ENCODE measurements around the gene COMMD1. TPM values are rescaled to one million over a fixed set of nuclear protein-coding genes. Genes with fewer than 3 reads are reported as not detected.
"Not testable (repeated sequence)": the region's sequence is repeated elsewhere in the genome, so short reads cannot be mapped to it uniquely, and the experiment has no call there.

The COMMD1 gene
- total RNA-seq = 10 to 100 TPM; 48.6 to 51.8 TPM
- long read RNA-seq, partial matches to known transcripts = 0 of 7 reads
- long read RNA-seq, other reads (novel, unspliced or antisense) = 2 of 7 reads

DNA sequence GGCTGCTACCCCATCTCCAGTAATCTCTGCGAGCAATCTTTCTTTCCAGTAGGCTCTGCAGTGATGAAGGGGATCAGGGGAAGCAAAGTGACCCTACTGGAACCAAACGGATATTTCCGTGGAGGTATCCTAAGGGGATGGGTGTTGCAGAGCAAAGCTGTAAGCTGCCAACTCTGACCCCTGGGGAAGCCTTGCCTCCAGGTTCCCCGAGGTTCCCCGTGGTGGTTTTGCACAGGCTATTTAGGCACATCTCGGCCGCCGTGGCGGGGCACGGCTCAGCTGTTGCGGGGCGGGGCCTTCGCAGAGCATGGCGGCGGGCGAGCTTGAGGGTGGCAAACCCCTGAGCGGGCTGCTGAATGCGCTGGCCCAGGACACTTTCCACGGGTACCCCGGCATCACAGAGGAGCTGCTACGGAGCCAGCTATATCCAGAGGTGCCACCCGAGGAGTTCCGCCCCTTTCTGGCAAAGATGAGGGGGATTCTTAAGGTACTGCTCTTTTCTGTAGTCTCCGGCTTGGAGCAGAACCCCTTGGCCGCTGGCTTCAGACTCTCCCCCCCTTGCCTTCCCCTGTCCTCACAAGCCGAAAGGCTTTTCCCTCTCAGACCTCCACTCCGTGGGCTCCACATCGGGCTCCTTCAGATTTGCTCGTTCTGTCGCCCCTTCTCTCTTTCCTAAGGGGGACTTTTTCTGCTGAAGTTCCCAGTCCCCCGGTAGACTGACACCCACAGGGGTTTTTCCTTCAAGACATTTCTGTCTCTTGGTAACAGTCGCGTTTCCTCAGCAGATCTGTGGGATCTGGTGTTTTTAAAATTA is at the start of gene COMMD1:
Gene COMMD1 (plus strand): TSS at position 303 of the 814 bp plus-strand sequence. CDS start 5 bp downstream, at position 308.
- DNase-seq (peak; percentile 86), ATAC-seq (peak; percentile 99)
- intact Hi-C loops (cut with DNase I) = no loop called here

DNA sequence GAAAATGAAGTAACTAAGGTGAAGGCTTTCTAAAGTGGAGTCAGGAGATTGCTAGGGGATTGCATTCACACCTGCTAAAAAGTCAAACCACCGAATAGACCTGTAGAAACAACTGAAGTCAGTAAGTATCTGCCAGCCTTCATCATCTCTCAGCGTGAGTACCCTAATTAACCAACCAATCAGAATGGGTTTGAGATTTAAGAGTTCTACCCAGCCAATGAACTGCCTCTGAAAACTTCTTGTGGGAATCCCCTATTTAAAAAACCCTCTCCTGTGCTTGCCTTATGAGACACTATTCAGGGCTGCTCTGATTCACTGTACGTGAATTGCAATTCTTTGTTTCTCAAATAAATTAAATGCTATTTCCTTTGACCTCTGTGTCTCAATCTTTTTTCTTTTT is 48.2 kb upstream of the COMMD1 start:
- no peak for ATAC-seq
- DNase-seq = no peak
- intact Hi-C loops (cut with DNase I) = loop anchor here in 1 of 2 donors (10.0 kb wide), 1 partner anchor 332 kb away; no protein-coding TSS in a partner anchor

DNA sequence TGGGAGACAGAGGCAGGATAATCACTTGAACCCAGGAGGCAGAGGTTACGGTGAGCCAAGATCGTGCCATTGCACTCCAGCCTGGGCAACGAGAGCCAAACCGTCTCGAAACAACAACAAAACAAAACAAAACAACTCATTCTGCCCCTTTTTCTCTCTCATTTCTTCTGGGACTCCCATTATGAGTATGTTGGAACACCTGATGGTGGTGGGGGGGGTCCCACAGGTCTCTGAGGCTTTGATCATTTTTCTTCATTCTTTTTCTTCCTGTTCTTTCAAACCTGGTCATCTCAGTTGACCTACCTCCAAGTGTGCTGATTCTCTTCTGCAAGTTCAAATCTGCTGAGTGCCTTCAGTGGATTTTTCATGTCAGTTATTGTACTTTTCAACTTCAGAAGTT is 43.4 kb upstream of the COMMD1 start:
- intact Hi-C loops (cut with DNase I) = no loop called here
- DNase-seq (no peak), ATAC-seq (no peak)

DNA sequence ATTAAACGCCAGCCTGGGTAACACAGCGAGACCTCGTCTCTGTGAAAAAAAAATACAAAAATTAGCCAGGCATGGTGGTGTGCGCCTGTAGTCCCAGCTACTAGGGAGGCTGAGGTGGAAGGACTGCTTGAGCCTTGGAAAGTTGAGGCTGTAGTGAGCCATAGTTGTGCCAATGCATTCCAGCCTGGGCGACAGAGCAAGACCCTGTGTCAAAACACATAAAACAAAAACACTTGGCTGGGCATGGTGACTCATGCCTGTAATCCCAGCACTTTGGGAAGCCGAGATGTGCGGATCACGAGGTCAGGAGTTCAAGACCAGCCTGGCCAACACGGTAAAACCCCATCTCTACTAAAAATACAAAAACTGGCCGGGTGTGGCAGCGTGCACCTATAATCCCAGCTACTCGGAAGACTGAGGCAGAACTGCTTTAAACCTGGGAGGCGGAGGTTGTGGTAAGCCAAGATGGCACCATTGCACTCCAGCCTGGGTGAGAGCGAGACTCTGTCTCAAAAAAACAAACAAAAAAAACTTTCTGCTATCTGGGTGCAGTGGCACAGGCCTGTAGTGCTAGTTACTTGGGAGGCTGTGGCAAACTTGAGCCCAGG is 38.9 kb upstream of the COMMD1 start:
- intact Hi-C loops (cut with DNase I); DNase-seq; ATAC-seq: not testable (repeated sequence)

DNA sequence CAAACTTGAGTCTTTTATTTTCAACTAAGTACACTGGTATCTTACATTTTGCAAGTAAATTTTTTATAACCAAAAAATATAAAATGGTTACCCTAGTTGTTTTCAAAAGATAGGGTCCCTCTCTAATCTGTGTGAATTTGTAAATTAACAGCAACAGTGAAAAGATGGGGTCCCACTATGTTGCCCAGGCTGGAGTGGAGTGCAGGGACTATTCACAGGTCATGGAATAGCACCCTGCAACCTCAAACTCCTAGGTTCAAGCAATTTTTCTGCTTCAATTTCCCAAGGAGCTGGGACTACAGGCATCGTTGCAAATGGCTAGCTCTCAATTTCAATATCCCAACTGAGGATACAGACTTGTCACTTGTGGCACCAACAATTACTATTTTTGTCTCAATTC is 29.1 kb upstream of the COMMD1 start:
- intact Hi-C loops (cut with DNase I) = no loop called here
- ATAC-seq (no peak), DNase-seq (no peak)

DNA sequence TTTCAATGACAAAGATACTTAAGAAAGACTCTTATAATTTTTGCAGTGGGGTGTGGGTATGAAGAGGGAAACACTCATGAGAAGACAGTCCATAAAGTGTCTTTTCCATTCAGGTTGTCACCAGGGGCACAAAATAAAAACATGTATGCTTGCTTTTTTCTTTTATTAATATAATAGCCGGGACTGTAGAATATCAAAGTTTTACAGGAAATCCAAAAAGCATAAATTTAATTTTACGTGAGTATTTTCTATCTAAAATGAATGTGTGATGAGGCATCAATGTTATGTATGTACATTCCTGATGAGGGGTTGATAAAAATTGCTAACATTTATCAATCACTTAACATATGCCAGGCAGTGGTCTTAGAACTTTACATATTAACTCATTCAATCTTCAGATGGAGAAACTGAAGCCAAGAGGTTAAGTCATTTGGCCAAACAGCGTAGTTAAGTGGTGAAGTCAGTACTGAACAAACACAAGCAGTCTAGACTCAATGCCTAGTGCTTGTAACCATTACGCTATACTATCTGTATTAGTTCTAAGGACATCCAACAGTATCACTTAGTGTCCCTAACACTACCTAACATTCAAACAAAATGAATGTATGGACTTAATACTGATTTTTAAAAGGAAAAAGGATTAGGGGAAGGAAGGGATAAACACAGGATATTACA is 27.8 kb upstream of the COMMD1 start:
- intact Hi-C loops (cut with DNase I) = no loop called here
- no peak for DNase-seq
- ATAC-seq = no peak

DNA sequence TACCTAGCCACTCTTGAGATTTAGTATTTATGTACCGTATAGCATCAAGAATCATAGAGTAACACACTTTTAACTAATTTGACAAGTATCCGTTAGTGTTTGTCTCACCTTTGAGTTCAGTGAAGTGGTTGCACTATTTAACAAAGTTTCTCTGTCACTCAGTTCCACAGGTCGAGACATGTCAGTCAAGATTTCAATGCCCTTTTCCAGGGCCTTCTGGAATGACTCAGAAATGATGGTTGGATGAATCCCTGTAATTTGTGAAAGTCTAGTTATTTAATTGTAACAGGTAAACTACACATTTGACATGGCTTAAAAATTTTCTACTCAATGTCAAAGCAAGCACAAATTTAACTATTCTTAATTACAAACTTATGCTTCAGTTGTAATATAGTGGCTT is 26.7 kb upstream of the COMMD1 start:
- intact Hi-C loops (cut with DNase I) = no loop called here
- ATAC-seq (no peak), DNase-seq (no peak)

DNA sequence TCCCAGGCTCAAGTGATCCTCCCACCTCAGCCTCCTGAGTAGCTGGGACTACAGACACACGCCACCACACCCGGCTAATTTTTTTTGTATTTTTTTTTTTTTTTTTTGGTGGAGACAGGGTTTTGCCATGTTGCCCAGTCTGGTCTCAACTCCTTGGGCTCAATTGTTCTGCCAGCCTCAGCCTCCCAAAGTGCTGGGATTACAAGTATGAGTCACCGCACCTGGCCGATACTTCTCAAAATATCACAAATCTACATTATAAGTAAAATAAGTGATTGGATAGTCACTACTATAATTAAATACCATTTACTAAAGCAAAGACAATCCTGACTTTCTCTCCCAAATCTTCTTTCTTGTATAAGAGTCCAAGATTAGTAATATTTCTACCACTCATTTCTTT is 26.1 kb upstream of the COMMD1 start:
- ATAC-seq; intact Hi-C loops (cut with DNase I): not testable (repeated sequence)

DNA sequence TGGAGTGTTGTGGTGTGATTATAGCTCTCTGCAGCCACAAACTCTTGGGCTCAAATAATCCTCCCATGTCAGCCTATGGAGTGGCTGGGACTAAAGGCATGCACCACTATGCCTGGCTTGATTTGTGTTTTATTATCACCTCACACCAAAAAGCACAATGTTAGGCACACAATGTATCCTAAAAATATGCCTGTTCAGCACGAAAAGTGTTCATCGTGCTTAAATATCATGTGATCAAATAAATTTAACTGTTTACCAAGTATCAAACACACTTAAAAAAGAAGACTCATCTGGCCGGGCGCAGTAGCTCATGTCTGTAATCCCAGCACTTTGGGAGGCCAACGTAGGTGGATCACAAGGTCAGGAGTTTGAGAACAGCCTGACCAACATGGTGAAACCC is 22.6 kb upstream of the COMMD1 start:
- intact Hi-C loops (cut with DNase I) = no loop called here
- DNase-seq (no peak), ATAC-seq (no peak)

More for the DNA sequence above, 26.1 kb upstream of the COMMD1 start:
- DNase-seq = not testable (repeated sequence)

DNA sequence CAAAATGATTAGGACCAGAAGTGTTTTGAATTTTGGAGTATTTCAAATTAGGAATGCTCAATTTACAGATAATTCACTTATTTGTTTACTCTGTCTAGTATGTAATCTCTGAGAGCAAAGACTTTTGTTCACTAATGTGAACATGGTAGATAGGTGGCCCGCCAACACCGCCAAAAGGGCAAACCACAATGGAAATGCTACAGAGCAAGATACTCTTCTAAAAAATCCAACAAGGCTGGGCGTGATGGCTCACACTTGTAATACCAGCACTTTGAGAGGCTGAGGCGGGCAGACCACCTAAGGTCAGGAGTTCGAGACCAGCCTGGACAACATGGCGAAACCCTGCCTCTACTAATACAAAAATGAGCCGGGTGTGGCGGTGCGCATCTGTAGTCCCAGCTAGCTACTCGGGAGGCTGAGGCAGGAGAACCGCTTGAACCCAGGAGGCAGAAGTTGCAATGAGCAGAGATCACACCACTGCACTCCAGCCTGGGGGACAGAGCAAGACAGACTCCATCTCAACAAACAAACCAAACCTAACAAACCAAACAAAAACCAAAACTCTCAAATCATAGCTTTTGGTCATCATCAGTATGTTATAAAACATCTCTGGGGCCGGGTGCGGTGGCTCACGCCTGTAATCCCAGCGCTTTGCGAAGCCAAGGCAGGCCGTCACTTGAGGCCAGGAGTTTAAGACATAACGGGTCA is 19.4 kb upstream of the COMMD1 start:
- DNase-seq = no peak
- no peak for ATAC-seq
- intact Hi-C loops (cut with DNase I) = no loop called here

DNA sequence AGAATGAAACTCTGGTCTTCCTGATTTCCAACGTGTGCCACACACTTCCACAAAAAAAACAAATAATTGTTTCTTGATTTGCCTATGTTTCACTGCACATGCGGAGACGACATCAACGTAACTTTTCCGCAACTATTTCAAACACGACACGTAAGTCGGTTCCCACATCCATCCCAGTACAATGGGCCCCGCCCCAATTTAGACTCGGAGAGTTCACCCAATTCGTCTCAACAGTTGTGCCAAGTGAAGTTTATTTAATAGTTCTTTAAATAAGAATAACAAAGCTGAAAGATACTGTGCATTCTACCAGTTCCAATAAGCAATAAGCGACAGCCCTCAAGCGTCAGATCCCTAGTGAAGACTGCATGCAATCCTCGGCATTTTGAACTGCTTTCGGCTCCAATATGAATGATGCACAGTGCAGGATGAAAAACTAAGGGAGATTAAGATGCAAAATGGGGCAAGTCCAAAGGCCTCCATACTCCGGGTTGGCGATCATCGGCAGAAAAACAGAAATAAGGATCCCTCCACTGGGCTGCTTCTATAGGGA is 17.7 kb upstream of the COMMD1 start:
- DNase-seq (no peak), ATAC-seq (peak in 1 of 2 donors; percentile 12)
- intact Hi-C loops (cut with DNase I) = no loop called here

DNA sequence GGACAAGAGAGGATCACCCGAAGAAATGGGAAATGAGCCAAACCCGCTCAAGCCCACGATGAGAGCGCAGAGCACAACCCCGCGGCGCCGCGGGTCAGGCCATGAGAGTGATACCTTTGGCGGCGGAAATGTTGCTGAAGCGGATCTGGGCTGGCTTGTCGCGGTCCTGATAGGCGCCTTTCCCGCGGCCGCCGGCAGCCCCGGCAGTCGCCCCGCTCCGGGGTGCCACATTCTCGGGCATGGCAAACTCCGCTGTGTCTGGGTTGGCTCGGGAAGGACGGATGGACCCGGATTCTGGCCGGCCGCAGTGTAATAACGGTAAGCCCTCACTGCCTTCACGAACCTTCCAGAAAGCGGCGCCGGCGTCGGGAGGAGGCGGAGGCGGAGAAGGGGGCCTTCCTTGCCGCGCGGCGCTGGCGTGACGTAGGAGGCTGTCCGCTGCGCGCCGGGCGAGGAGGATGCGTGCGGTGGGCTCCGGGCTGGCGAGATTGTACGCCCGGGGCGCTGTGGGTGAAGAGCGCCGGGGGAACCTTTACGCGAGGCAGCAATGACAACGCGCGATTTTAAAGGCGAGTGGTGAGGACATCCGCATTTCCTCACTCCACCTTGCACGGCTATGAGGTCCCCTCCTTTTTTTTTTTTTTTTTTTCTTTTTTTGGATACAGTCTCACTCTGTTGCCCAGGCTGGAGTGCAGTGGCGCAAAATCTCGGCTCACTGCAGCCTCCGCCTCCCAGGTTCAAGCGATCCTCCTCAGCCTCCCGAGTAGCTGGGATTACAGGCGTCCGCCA is 17.0 kb upstream of the COMMD1 start, which contains the start of gene CCT4:
Gene CCT4 (minus strand): TSS at position 390 of the 789 bp plus-strand sequence. CDS start 149 bp downstream, at position 241.
- ATAC-seq (peak; percentile 90 to 91), DNase-seq (peak; percentile 88)
- intact Hi-C loops (cut with DNase I) = no loop called here

DNA sequence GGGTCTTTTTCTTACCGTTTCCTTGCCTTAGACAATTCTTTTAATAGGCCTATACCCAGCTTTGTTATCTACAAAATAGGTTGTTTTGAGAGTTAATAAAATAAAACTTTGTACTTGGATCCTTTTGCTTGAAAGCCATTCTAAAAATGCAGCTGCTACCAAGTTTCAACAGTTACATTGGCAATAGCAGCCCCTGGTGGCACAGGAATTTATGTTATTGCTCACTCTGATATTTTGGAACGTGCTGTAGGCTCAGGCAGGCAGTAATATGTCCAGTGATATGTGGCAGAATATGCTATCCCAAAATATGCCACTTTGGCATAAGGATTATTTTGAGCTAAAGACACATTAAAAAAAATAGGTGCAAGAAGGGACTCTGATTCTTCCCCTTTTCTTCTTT is 6.7 kb upstream of the COMMD1 start:
- no peak for ATAC-seq
- intact Hi-C loops (cut with DNase I) = no loop called here
- DNase-seq = no peak

DNA sequence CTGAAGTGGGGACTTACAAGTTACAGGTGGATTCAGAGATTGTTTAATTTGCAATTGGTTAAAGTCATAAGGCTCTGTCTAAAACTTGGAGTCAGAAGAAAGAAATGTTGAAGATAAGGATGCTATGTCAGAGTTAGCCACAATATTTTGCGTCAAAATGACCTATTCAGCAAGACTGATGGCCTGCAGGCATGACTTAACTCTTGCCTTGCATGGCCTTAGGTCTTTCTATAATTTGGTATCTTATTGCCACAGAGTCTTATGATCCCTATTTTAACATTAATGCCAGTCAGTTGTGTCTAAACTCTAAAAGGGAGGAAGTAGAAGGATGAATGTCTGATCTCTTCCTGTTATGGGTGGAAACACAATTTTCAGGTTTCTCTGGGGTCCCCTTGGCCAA is 5.2 kb upstream of the COMMD1 start:
- ATAC-seq (no peak), DNase-seq (no peak)
- intact Hi-C loops (cut with DNase I) = no loop called here

DNA sequence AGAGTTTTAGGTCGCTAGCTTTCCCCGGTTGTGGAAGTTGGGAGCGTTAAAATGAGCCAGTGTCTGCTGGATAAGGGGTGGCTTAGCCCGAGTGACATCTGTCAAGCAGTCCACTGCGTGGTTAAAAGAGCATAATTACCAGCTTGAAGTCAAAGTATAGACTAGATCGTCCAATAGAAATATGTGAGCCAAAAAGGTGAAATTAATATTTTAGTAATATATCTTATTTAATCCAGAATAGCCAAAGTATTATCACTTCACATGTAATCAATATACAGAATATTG is 654 bp downstream of the COMMD1 start:
- intact Hi-C loops (cut with DNase I) = no loop called here
- ATAC-seq (peak in 1 of 2 donors; percentile 6), DNase-seq (no peak)

DNA sequence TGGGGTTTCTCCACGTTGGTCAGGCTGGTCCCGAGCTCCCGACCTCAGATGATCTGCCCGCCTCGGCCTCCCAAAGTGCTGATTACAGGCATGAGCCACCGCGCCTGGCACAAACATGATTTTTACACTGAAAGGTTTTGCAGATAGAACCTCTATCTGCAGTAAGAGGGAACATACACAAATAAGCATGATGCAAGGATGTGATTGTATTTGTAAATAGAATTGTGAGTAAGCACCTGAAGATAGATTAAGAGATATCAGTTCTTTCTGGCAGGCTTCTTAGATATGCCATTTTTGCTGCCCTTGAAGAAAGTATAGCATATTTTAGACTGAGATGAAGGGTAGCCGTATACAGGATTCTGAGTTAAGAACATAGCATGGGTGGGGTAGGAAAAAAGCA is 3.6 kb downstream of the COMMD1 start:
- ATAC-seq = no peak
- intact Hi-C loops (cut with DNase I) = no loop called here
- DNase-seq = no peak

DNA sequence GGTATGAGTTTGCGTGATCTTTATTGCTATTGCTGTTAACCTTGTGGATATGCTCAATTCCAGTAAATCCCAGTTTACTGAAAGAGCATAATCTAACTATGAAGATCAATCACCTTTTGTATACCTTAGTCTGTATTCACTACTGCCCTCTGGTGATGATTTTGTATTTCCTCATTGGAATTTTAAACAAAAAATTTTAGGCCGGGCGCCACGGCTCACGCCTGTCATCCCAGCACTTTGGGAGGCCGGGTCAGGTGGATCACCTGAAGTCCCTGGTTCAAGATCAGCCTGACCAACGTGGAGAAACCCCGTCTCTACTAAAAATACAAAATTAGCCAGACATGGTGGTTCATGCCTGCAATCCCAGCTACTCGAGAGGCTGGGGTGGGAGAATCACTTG is 5.1 kb downstream of the COMMD1 start:
- DNase-seq (no peak), ATAC-seq (no peak)
- intact Hi-C loops (cut with DNase I) = loop anchor here in 1 of 2 donors (10.0 kb wide), 1 partner anchor 284 kb away; the partner anchor contains the start of gene B3GNT2

DNA sequence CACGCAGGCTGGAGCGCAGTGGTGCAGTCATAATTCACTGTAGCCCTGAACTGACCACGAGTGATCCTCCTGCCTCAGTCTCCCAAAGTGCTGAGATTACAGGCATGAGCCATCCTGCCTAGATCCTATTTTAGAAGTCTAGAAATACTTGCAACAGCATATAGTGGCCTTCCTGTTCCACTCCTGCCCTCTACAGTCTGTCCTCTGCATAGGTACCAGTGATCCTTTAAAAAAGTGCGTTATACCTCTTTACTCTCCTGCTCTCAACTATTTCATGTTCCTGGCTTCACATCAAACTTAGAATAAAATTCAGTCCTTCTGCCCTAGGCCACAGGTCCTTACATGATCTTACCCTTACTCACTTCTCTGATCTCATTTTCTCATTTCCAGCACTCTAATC is 6.0 kb downstream of the COMMD1 start:
- intact Hi-C loops (cut with DNase I) = loop anchor here in 1 of 2 donors (10.0 kb wide), 1 partner anchor 283 kb away; the partner anchor contains the start of gene B3GNT2
- ATAC-seq (peak in 1 of 2 donors; percentile 33), DNase-seq (no peak)
